ENCODE measurements around the gene CD164L2. TPM values are rescaled to one million over a fixed set of nuclear protein-coding genes. Genes with fewer than 3 reads are reported as not detected.

Gene CD164L2
- total RNA-seq, 2 experiments from 2014 or later: not detected

DNA sequence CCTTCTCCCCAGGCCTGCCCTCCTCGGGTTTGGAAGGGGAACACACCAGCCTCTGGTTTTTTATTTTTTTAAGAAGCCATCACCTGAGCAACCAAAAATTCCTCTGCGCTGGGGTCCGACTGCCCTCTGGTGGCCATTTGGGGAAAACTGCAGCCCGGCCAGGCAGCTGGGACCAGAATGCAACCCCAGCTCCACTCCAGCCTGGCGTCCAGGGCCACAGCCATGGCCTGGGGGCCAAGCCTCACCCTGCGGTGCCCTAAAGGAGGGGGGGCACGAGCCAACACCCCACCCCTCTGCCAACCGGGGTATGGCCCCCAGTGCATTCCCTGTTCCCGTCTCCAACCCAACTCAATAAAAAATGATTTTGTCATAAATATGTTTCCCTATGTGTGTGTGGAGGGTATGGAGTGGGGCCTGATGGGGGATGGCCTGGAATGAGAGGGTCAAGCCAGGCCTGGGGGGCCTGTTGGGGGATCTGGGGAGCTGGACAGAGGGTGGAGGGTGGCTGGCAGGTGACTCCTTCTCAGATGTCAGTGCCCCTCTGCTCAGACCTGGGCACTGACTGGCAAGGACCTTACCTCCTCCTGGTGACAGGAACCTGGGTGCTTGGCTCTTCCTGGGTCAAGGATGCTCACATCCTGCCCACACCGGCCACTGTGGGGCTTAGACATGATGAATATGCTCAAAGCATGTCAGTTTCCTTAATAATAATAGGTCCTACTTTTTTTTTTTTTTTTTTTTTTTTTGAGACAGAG, 12.5 kb upstream of the CD164L2 start:
- Mint-ChIP-seq H3K27ac (peak overlapping the region; percentile 44), H3K27me3 (no peaks in the 10 kb centered on the region), H3K4me1 (ENCODE audit: low read depth) (peaks cover 27% of the 10 kb centered on the region), H3K36me3 (ENCODE audit: low read depth) (no peaks in the 10 kb centered on the region), H3K9me3 (no peaks in the 10 kb centered on the region), H3K4me3 (peak overlapping the region; percentile 62)
- H3K9me3 ChIP-seq (ENCODE audit: control insufficient read depth in 1 of 2, insufficient read depth in 1 of 2, low read length in 2 of 2): no peaks in the 10 kb centered on the region
- intact Hi-C loops (cut with DNase I, micrococcal nuclease): loop anchor here (1.0 to 5.0 kb wide), 7 partner anchors 38 to 353 kb away; no protein-coding TSS in a partner anchor
- H3K4me3 ChIP-seq (ENCODE audit: low read length): no peak overlapping the region
- H3K27me3 ChIP-seq (ENCODE audit: control insufficient read depth in 1 of 2, insufficient read depth in 2 of 2, low read length in 2 of 2): no peaks in the 10 kb centered on the region
- no peak overlapping the region for H3K27ac ChIP-seq (ENCODE audit: low read depth in 1 of 2, low read length in 2 of 2)
- H3K36me3 ChIP-seq (ENCODE audit: insufficient read depth, low read length): no peaks in the 10 kb centered on the region
- POLR2A ChIA-PET: interaction anchor here (0.8 to 1.7 kb wide), 4 partner anchors 95 to 330 kb away, joined by 3 to 12 read pairs (median 3); partner anchors contain the start of gene SLC9A1
- CTCF ChIA-PET: interaction anchor here (0.6 to 5.8 kb wide), 24 partner anchors 9 to 267 kb away, joined by 3 to 125 read pairs (median 4); partner anchors contain the start of genes AHDC1, MAP3K6 and SYTL1
- TF ChIP-seq, protein P1, sequence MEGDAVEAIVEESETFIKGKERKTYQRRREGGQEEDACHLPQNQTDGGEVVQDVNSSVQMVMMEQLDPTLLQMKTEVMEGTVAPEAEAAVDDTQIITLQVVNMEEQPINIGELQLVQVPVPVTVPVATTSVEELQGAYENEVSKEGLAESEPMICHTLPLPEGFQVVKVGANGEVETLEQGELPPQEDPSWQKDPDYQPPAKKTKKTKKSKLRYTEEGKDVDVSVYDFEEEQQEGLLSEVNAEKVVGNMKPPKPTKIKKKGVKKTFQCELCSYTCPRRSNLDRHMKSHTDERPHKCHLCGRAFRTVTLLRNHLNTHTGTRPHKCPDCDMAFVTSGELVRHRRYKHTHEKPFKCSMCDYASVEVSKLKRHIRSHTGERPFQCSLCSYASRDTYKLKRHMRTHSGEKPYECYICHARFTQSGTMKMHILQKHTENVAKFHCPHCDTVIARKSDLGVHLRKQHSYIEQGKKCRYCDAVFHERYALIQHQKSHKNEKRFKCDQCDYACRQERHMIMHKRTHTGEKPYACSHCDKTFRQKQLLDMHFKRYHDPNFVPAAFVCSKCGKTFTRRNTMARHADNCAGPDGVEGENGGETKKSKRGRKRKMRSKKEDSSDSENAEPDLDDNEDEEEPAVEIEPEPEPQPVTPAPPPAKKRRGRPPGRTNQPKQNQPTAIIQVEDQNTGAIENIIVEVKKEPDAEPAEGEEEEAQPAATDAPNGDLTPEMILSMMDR (IDR thresholded peaks at IDR 0.05): peak; percentile 85
- peak; percentile 70 to 90 (median 78) for DNase-seq
- peak; percentile 53 for ATAC-seq (ENCODE audit: poor library complexity)
- peaks cover 30% of the 10 kb centered on the region for H3K4me1 ChIP-seq (ENCODE audit: insufficient read depth, low read length)

DNA sequence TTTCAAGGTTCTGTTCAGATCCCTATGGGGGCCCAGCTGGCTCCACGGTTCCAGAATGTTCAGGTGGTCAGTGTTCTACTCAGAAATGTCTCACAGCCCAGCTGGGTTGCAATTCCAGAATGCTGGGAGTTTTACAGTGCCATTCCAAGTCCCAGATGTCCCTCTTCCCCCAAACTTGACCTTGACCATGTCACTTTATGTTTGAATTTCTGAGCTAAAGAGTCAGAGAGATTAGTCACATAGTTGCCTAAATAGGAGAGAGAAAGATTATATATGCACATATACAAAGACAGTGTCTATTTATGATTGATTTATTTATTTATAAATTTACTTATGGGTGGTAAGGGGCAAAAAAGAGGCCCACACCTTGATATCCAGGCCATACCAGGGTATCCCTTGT, 11.8 kb upstream of the CD164L2 start:
- intact Hi-C loops (cut with DNase I, micrococcal nuclease): loop anchor here (1.0 to 5.0 kb wide), 8 partner anchors 38 to 353 kb away; no protein-coding TSS in a partner anchor
- no peak overlapping the region for H3K4me3 ChIP-seq (ENCODE audit: low read length)
- TF ChIP-seq, protein P1 (IDR thresholded peaks at IDR 0.05): no peak
- ChIA-PET CTCF (interaction anchor here (0.6 to 5.8 kb wide), 17 partner anchors 26 to 268 kb away, joined by 3 to 125 read pairs (median 3); partner anchors contain the start of genes AHDC1, MAP3K6 and SYTL1), POLR2A (interaction anchor here (0.6 to 1.7 kb wide), 5 partner anchors 25 to 330 kb away, joined by 3 to 12 read pairs (median 3); partner anchors contain the start of gene SLC9A1)
- H3K4me1 ChIP-seq (ENCODE audit: insufficient read depth, low read length): peaks cover 30% of the 10 kb centered on the region
- no peaks in the 10 kb centered on the region for H3K27me3 Mint-ChIP-seq
- H3K27ac ChIP-seq (ENCODE audit: low read depth in 1 of 2, low read length in 2 of 2): no peak overlapping the region
- ATAC-seq (ENCODE audit: poor library complexity) (no peak), DNase-seq (no peak)
- H3K27ac Mint-ChIP-seq: peak overlapping the region; percentile 44
- no peaks in the 10 kb centered on the region for H3K9me3 ChIP-seq (ENCODE audit: control insufficient read depth in 1 of 2, insufficient read depth in 1 of 2, low read length in 2 of 2)
- no peaks in the 10 kb centered on the region for H3K36me3 Mint-ChIP-seq (ENCODE audit: low read depth)
- no peaks in the 10 kb centered on the region for H3K36me3 ChIP-seq (ENCODE audit: insufficient read depth, low read length)
- H3K4me1 Mint-ChIP-seq (ENCODE audit: low read depth): peaks cover 23% of the 10 kb centered on the region
- H3K27me3 ChIP-seq (ENCODE audit: control insufficient read depth in 1 of 2, insufficient read depth in 2 of 2, low read length in 2 of 2): no peaks in the 10 kb centered on the region
- H3K4me3 Mint-ChIP-seq: peak overlapping the region; percentile 62
- H3K9me3 Mint-ChIP-seq: no peaks in the 10 kb centered on the region

DNA sequence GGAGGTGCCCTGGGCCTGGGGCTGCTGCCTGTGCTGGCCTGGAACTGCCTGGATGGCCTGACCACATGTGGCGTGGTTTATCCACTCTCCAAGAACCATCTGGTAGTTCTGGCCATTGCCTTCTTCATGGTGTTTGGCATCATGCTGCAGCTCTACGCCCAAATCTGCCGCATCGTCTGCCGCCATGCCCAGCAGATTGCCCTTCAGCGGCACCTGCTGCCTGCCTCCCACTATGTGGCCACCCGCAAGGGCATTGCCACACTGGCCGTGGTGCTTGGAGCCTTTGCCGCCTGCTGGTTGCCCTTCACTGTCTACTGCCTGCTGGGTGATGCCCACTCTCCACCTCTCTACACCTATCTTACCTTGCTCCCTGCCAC, 11.1 kb upstream of the CD164L2 start:
- H3K27ac ChIP-seq (ENCODE audit: low read depth in 1 of 2, low read length in 2 of 2): no peak overlapping the region
- no peak overlapping the region for H3K4me3 Mint-ChIP-seq
- H3K27me3 ChIP-seq (ENCODE audit: control insufficient read depth in 1 of 2, insufficient read depth in 2 of 2, low read length in 2 of 2): no peaks in the 10 kb centered on the region
- intact Hi-C loops (cut with DNase I, micrococcal nuclease): loop anchor here (2.0 to 5.0 kb wide), 3 partner anchors 61 to 292 kb away; no protein-coding TSS in a partner anchor
- H3K27ac Mint-ChIP-seq: peak overlapping the region; percentile 1
- TF ChIP-seq, protein P1 (IDR thresholded peaks at IDR 0.05): no peak
- no peaks in the 10 kb centered on the region for H3K9me3 Mint-ChIP-seq
- peaks cover 30% of the 10 kb centered on the region for H3K4me1 ChIP-seq (ENCODE audit: insufficient read depth, low read length)
- DNase-seq: peak in 1 of 14 experiments; percentile 37
- no peaks in the 10 kb centered on the region for H3K36me3 ChIP-seq (ENCODE audit: insufficient read depth, low read length)
- ChIA-PET POLR2A (interaction anchor here (0.6 to 1.7 kb wide), 2 partner anchors 25 to 94 kb away, joined by 3 to 12 read pairs; no protein-coding TSS in a partner anchor), CTCF (interaction anchor here (0.6 to 5.8 kb wide), 9 partner anchors 37 to 268 kb away, joined by 3 to 125 read pairs (median 6); partner anchors contain the start of gene SYTL1)
- peaks cover 23% of the 10 kb centered on the region for H3K4me1 Mint-ChIP-seq (ENCODE audit: low read depth)
- H3K4me3 ChIP-seq (ENCODE audit: low read length): no peak overlapping the region
- no peaks in the 10 kb centered on the region for H3K27me3 Mint-ChIP-seq
- ATAC-seq (ENCODE audit: poor library complexity): no peak
- H3K9me3 ChIP-seq (ENCODE audit: control insufficient read depth in 1 of 2, insufficient read depth in 1 of 2, low read length in 2 of 2): no peaks in the 10 kb centered on the region
- no peaks in the 10 kb centered on the region for H3K36me3 Mint-ChIP-seq (ENCODE audit: low read depth)
